K562 (cell line): ENCODE results near the gene NTSR1.

Experiments used
- ATF4 ChIP-seq: fragments of 450-650 bp; formaldehyde crosslinking; IDR thresholded peaks from 2 replicates; pipeline ENCODE4 v1.4.0; 2022; ENCODE audit warnings: mild to moderate bottlenecking, moderate library complexity
- CTCF ChIP-seq, 3 experiments: IDR thresholded peaks in 2 of 3; conservative IDR thresholded peaks in 1 of 3; 2 replicates each; pipeline ENCODE4 v1.5.1; 2011 to 2012; ENCODE audit warnings: low read length in 3 of 3, mild to moderate bottlenecking in 3 of 3, control low read depth in 2 of 3, improper control_type of control experiment in 1 of 3, inconsistent platforms in 1 of 3, low read depth in 1 of 3, mixed read lengths in 1 of 3, moderate library complexity in 1 of 3; ENCODE audit not compliant: insufficient read depth in 2 of 3
- E2F8 ChIP-seq: fragments of 450-650 bp; IDR thresholded peaks from 2 replicates; pipeline ENCODE4 v1.7.1; 2018; ENCODE audit warnings: mild to moderate bottlenecking, low read depth; ENCODE audit not compliant: partially characterized antibody
- JUND ChIP-seq, 2 experiments: IDR thresholded peaks; 2 replicates in 1 of 2; 3 replicates in 1 of 2; pipeline ENCODE4 v1.6.1; 2011; ENCODE audit warnings: borderline replicate concordance in 2 of 2, low read depth in 2 of 2, low read length in 2 of 2, improper control_type of control experiment in 1 of 2, missing biosample characterization in 1 of 2, missing genetic modification characterization in 1 of 2, missing genetic modification reagents in 1 of 2
- POLR2A ChIP-seq: fragments of 450-650 bp; conservative IDR thresholded peaks from 2 replicates; pipeline ENCODE4 v1.6.1; 2016
- POLR2AphosphoS5 ChIP-seq: IDR thresholded peaks from 2 replicates; pipeline ENCODE4 v1.6.1; 2011; ENCODE audit warnings: mild to moderate bottlenecking, low read depth, low read length, moderate library complexity; ENCODE audit not compliant: control insufficient read depth, insufficient read depth
- SMC3 ChIP-seq: conservative IDR thresholded peaks from 2 replicates; pipeline ENCODE4 v1.6.1; 2011; ENCODE audit warnings: low read depth, low read length, improper control_type of control experiment; ENCODE audit not compliant: insufficient read depth
- SOX6 ChIP-seq: fragments of 450-650 bp; IDR thresholded peaks from 2 replicates; pipeline ENCODE4 v1.6.1; 2014; ENCODE audit warnings: mild to moderate bottlenecking
- ZBTB11 ChIP-seq, 3 experiments: fragments of 200-800 bp in 1 of 3; fragments of 250-450 bp in 1 of 3; fragments of 450-650 bp in 1 of 3; sonication (Bioruptor Pico) in 1 of 3; sonication (Bioruptor generic) in 1 of 3; formaldehyde crosslinking in 1 of 3; IDR thresholded peaks; 2 replicates each; pipeline versions ENCODE4 v1.6.1 to v1.8.0; 2016 to 2022; ENCODE audit warnings: mild to moderate bottlenecking in 2 of 3, missing genetic modification characterization in 2 of 3, missing compliant biosample characterization in 1 of 3, moderate library complexity in 1 of 3
- ZBTB43 ChIP-seq: sonication (generic); formaldehyde crosslinking; IDR thresholded peaks from 2 replicates; pipeline ENCODE4 v1.8.0; 2023; ENCODE audit warnings: mild to moderate bottlenecking, missing genetic modification reagents
- ZBTB49 ChIP-seq: sonication (generic); formaldehyde crosslinking; IDR thresholded peaks from 2 replicates; pipeline ENCODE4 v1.8.0; 2022; ENCODE audit warnings: missing genetic modification reagents, mild to moderate bottlenecking, borderline replicate concordance

GRCh38 chr20:62711703-62712101, 3.1 kb downstream of the NTSR1 start:
- TF ChIP-seq CTCF (IDR thresholded peaks at IDR 0.05 in 2 of 3, conservative IDR thresholded peaks at IDR 0.05 in 1 of 3; ENCODE audit: insufficient read depth in 2 of 3, low read depth in 1 of 3, low read length in 3 of 3) (no peak), ZBTB11 (CRISPR knock-in tag; IDR thresholded peaks at IDR 0.05) (no peak), POLR2A (no peak), POLR2AphosphoS5 (no peak), ZBTB49 (CRISPR knock-in tag) (no peak), SMC3 (no peak), JUND (IDR thresholded peaks at IDR 0.05; ENCODE audit: borderline replicate concordance, low read depth, low read length) (no peak), JUND (tag; IDR thresholded peaks at IDR 0.05; ENCODE audit: borderline replicate concordance, low read depth, low read length) (peak; percentile 38; the same call in 1 of the 3 replicates), E2F8 (no peak), SOX6 (no peak), ATF4 (CRISPR knock-in tag) (no peak), ZBTB43 (no peak)
